GM12873 (cell line): ENCODE measurements around the gene AP2M1.

Source experiments
- CTCF ChIP-seq: IDR thresholded peaks from 2 replicates; pipeline ENCODE4 v1.5.1; 2012; ENCODE audit warnings: low read depth, mild to moderate bottlenecking, moderate library complexity, low read length, control low read depth; ENCODE audit not compliant: insufficient read depth; ENCODE audit errors: missing control alignments

The AP2M1 gene

GRCh38 chr3:184145751-184146270 is 28.8 kb upstream of the AP2M1 start:
- TF ChIP-seq CTCF = no peak

GRCh38 chr3:184148076-184148475 is 26.6 kb upstream of the AP2M1 start:
- TF ChIP-seq CTCF = no peak

GRCh38 chr3:184149123-184149522 is 25.5 kb upstream of the AP2M1 start:
- no peak for TF ChIP-seq CTCF

GRCh38 chr3:184154885-184155643 is 19.6 kb upstream of the AP2M1 start, which contains the start of gene DVL3:
TSS of gene DVL3 (plus strand) at chr3:184155377. CDS start at chr3:184155636, 259 bp downstream.
- TF ChIP-seq CTCF = no peak

- no peak for TF ChIP-seq CTCF
Observed at GRCh38 chr3:184155644-184156521, 18.8 kb upstream of the AP2M1 start.

- no peak for TF ChIP-seq CTCF
Observed at GRCh38 chr3:184156522-184156955, 18.1 kb upstream of the AP2M1 start.

GRCh38 chr3:184157206-184157605 is 17.4 kb upstream of the AP2M1 start:
- TF ChIP-seq CTCF = no peak
